ENCODE measurements around the gene RBFOX2. TPM values are rescaled to one million over a fixed set of nuclear protein-coding genes. Genes with fewer than 3 reads are reported as not detected.
A peak's percentile ranks its signal among the peaks of the same experiment; 100 is the strongest.

The RBFOX2 gene
- total RNA-seq, 1 donor from 2014 or later: 70.0 TPM

DNA sequence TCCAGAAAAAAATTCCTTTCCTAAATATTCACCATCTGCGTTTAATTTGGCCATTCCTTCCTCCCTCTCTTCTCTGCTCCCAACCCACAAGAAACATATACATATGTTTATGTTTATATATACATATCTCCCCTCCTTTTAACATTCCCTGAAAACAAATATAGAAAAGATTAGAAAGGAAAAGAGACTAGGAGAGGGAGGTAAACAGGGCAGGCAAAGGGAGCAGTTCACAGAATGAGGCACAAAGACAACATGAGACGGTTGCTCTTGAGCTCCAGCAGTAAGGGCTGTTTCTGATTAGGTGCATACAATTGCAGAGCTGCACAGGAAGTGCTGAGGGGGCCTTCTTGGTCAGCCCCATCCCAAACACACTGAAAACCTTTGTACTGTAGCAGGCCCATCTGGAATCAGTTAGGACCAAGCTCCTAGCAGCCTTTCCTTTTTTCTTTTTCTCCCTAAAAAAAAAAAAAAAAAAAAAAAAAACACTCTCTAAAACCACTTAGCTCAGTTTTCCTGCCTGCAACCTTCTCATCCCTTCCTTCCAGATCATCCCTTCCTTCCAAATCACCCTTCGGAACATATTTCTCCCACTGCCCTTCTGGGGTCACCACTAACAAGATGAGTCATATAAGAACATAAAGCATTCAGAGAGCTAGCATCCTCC is 57.0 kb downstream of the RBFOX2 start:
- peaks cover 60% of the 10 kb centered on the region for H3K4me1 ChIP-seq
- no peaks in the 10 kb centered on the region for H3K36me3 ChIP-seq
- H3K27ac ChIP-seq: peak overlapping the region; percentile 80
- intact Hi-C loops (cut with DNase I): no loop called here
- H3K9me3 ChIP-seq: no peaks in the 10 kb centered on the region
- no peak overlapping the region for H3K4me3 ChIP-seq
- TF ChIP-seq, protein P1, sequence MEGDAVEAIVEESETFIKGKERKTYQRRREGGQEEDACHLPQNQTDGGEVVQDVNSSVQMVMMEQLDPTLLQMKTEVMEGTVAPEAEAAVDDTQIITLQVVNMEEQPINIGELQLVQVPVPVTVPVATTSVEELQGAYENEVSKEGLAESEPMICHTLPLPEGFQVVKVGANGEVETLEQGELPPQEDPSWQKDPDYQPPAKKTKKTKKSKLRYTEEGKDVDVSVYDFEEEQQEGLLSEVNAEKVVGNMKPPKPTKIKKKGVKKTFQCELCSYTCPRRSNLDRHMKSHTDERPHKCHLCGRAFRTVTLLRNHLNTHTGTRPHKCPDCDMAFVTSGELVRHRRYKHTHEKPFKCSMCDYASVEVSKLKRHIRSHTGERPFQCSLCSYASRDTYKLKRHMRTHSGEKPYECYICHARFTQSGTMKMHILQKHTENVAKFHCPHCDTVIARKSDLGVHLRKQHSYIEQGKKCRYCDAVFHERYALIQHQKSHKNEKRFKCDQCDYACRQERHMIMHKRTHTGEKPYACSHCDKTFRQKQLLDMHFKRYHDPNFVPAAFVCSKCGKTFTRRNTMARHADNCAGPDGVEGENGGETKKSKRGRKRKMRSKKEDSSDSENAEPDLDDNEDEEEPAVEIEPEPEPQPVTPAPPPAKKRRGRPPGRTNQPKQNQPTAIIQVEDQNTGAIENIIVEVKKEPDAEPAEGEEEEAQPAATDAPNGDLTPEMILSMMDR (IDR thresholded peaks at IDR 0.05): no peak
- TF ChIP-seq POLR2A (IDR thresholded peaks at IDR 0.05): no peak
- no peaks in the 10 kb centered on the region for H3K27me3 ChIP-seq
- DNase-seq (ENCODE audit: extremely low spot score in 2 of 2): no peak

DNA sequence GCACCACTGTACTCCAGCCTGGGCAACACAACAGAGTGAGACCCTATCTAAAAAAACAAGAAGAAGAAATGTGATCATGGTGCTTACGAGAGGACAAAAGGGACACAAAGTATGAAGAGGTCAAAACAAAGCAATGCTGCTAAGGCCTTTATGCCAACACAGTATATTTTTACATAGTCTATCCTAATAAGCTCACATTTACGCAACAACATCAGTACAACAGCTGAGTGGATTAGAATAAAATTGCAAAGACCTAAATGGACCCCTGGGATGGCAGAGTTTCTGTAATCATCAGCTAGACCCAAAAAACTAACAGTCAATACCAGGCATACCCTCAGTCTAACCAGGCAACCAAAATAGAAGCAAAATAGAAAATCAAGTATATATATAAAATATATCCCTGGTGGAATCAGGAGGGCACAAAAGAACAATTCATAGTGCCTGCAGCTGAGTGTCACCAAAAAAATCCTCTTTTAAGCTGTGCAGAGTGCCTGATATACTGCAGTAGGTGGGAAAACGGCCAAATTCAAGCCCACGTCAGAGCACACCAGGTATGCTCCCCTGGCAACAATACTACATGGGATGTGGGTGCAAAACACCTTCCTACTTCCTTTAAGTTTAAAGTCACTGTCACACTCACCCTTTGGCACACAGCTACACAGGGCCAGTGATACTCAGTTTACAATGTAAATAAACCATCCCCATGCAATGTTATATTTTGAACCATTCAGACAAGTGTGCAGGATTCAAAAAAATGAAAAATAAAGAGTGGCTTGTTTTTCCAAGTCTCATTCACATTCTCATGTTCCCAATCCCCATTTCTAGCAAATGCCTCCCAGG is 57.8 kb downstream of the RBFOX2 start:
- Histone ChIP-seq H3K27me3 (no peaks in the 10 kb centered on the region), H3K4me3 (no peak overlapping the region), H3K9me3 (no peaks in the 10 kb centered on the region), H3K4me1 (peaks cover 56% of the 10 kb centered on the region), H3K36me3 (no peaks in the 10 kb centered on the region), H3K27ac (peak overlapping the region; percentile 80)
- DNase-seq (ENCODE audit: extremely low spot score in 2 of 2): no peak
- intact Hi-C loops (cut with DNase I): no loop called here
- TF ChIP-seq, protein P1 (IDR thresholded peaks at IDR 0.05): no peak
- TF ChIP-seq POLR2A (IDR thresholded peaks at IDR 0.05): no peak
- no peak for TF ChIP-seq POLR2AphosphoS5 (IDR thresholded peaks at IDR 0.05; ENCODE audit: insufficient read depth in 1 of 2, low read depth in 1 of 2)

DNA sequence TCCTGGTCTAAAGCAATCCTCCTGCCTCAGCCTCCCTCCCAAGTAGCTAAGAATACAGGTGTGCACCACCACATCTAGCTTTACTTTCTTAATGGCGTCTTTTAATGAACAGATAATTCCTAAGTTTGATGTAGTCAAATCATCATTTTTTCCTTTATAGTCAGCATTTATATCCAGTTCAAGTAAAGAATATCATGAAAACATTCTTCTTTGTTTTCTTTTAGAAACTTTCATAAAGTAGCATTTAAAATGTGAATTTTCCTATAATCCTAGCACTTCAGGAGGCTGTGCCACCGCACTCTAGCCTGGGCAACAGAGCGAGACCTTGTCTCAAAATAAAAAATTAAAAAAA is 61.6 kb downstream of the RBFOX2 start:
- DNase-seq (ENCODE audit: extremely low spot score in 2 of 2): no peak
- H3K27me3 ChIP-seq: no peaks in the 10 kb centered on the region
- no peaks in the 10 kb centered on the region for H3K9me3 ChIP-seq
- intact Hi-C loops (cut with DNase I): no loop called here
- no peaks in the 10 kb centered on the region for H3K36me3 ChIP-seq
- H3K27ac ChIP-seq: peak overlapping the region; percentile 4
- TF ChIP-seq POLR2AphosphoS5 (IDR thresholded peaks at IDR 0.05; ENCODE audit: insufficient read depth in 1 of 2, low read depth in 1 of 2) (no peak), POLR2A (IDR thresholded peaks at IDR 0.05) (no peak)
- TF ChIP-seq, protein P1 (IDR thresholded peaks at IDR 0.05): no peak
- no peak overlapping the region for H3K4me3 ChIP-seq
- peaks cover 22% of the 10 kb centered on the region for H3K4me1 ChIP-seq

DNA sequence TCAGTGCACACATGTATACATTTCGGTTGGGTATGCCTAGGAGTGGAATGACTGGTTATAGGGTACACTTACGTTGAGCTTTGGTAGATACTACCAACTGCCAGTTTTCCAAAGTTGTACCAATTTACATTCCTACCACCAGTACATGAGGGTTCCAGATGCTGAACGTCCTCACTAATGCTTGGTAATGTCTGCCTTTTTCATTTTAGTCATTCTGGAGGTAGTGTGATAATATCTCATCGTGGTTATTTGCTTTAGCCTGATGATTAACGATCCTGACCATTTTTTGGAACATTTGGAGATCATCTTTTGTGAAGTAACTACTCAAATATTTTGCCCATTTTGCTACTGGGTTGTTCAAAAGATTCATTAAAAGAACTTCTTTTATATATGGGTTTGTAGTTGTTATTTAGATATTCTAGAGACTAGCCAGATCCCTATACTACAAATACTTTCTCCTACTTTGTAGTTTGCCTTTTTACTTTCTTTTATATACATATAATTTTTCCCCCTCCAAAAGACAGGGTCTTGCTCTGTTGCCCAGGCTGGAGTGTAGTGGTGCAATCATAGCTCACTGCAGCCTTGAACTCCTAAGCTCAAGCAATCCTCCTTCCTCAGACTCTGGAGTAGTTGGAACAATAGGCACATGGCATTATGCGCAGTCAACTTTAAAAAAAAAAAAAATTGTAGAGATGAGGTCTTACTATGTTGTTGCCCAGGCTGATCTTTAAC is 62.1 kb downstream of the RBFOX2 start:
- DNase-seq (ENCODE audit: extremely low spot score in 2 of 2): no peak
- H3K4me1 ChIP-seq: peaks cover 22% of the 10 kb centered on the region
- H3K27ac ChIP-seq: peak overlapping the region; percentile 4
- H3K27me3 ChIP-seq: no peaks in the 10 kb centered on the region
- H3K9me3 ChIP-seq: no peaks in the 10 kb centered on the region
- TF ChIP-seq POLR2AphosphoS5 (IDR thresholded peaks at IDR 0.05; ENCODE audit: insufficient read depth in 1 of 2, low read depth in 1 of 2): no peak
- TF ChIP-seq, protein P1 (IDR thresholded peaks at IDR 0.05): no peak
- no peak for TF ChIP-seq POLR2A (IDR thresholded peaks at IDR 0.05)
- no peaks in the 10 kb centered on the region for H3K36me3 ChIP-seq
- intact Hi-C loops (cut with DNase I): no loop called here
- H3K4me3 ChIP-seq: no peak overlapping the region
